CD4-positive, alpha-beta T cell (primary cell): ENCODE data around the gene PAGE5. TPM values are rescaled to one million over a fixed set of nuclear protein-coding genes. Genes with fewer than 3 reads are reported as not detected.
A peak's percentile ranks its signal among the peaks of the same experiment; 100 is the strongest.

Experiments used
- ATAC-seq: fragments of 200-7000 bp; cut with Tn5 transposase; one replicate; pipeline ENCODE4 v1.10.0; 2022; ENCODE audit warnings: mild to moderate bottlenecking; ENCODE audit not compliant: poor library complexity
- CTCF ChIA-PET: fragments of 350-600 bp; sonication (Branson Sonifier 250); formaldehyde crosslinking; loops from one replicate; lab custom pipeline; 2021; ENCODE audit warnings: antibody characterized with exemption, inconsistent platforms; lab: Charles Lee
- POLR2A ChIA-PET: fragments of 350-600 bp; sonication (Branson Sonifier 250); formaldehyde crosslinking; loops from one replicate; lab custom pipeline; 2021; ENCODE audit warnings: antibody characterized with exemption, inconsistent platforms; lab: Charles Lee
- DNase-seq, 14 experiments: peaks; one replicate each; pipeline ENCODE4 v3.0.0-alpha.2; 2013 to 2020; ENCODE audit warnings: mixed read lengths in 2 of 14
- H3K27ac ChIP-seq, 2 donors: one replicate each; pipeline versions ENCODE4 v1.5.1 to v1.7.0; 2013; ENCODE audit warnings: low read length in 2 of 2, low read depth in 1 of 2, mild to moderate bottlenecking in 1 of 2
- H3K27me3 ChIP-seq, 2 experiments: 1 replicate in 1 of 2; 2 replicates in 1 of 2; pipeline versions ENCODE4 v1.6.1 to v1.7.0; 2013; ENCODE audit warnings: low read length in 2 of 2, control low read depth in 1 of 2, mild to moderate bottlenecking in 1 of 2, moderate library complexity in 1 of 2; ENCODE audit not compliant: insufficient read depth in 2 of 2, control insufficient read depth in 1 of 2
- H3K36me3 ChIP-seq: one replicate; pipeline ENCODE4 v1.6.1; 2013; ENCODE audit warnings: low read length, control low read depth; ENCODE audit not compliant: insufficient read depth
- H3K4me1 ChIP-seq: one replicate; pipeline ENCODE4 v1.6.1; 2013; ENCODE audit warnings: low read length, control low read depth; ENCODE audit not compliant: insufficient read depth
- H3K4me3 ChIP-seq: one replicate; pipeline ENCODE4 v1.5.1; 2013; ENCODE audit warnings: mild to moderate bottlenecking, low read length, moderate library complexity
- H3K9me3 ChIP-seq, 2 experiments: 1 replicate in 1 of 2; 2 replicates in 1 of 2; pipeline versions ENCODE4 v1.6.1 to v1.7.0; 2013; ENCODE audit warnings: low read length in 2 of 2, mild to moderate bottlenecking in 2 of 2, control low read depth in 1 of 2, moderate library complexity in 1 of 2; ENCODE audit not compliant: control insufficient read depth in 1 of 2, insufficient read depth in 1 of 2
- H3K27ac Mint-ChIP-seq: one replicate; pipeline ENCODE4 v1.8.0; 2020; ENCODE audit warnings: mixed read lengths
- H3K27me3 Mint-ChIP-seq: one replicate; pipeline ENCODE4 v1.8.0; 2021; ENCODE audit warnings: mixed read lengths
- H3K36me3 Mint-ChIP-seq: one replicate; pipeline ENCODE4 v1.8.0; 2021; ENCODE audit warnings: low read depth, mixed read lengths
- H3K4me1 Mint-ChIP-seq: one replicate; pipeline ENCODE4 v1.8.0; 2021; ENCODE audit warnings: low read depth, mixed read lengths
- H3K4me3 Mint-ChIP-seq: one replicate; pipeline ENCODE4 v1.8.0; 2020; ENCODE audit warnings: mild to moderate bottlenecking, mixed read lengths
- H3K9me3 Mint-ChIP-seq: one replicate; pipeline ENCODE4 v1.8.0; 2020; ENCODE audit warnings: mixed read lengths
- intact Hi-C, 2 experiments: fragments of 100-400 bp; cut with DNase I in 1 of 2; cut with micrococcal nuclease in 1 of 2; formaldehyde crosslinking; loops; one replicate each; pipeline versions ENCODE4 v1.15.1 to v1.9.0; 2023 to 2025; cut with DNase I, micrococcal nuclease
- polyA plus RNA-seq, 2 donors: library from polyadenylated mRNA; unstranded; fragments of 120-200 nt; gene quantifications; one replicate each; pipeline ENCODE4 v1.2.1, GENCODE V29; 2013
- total RNA-seq, 174 experiments: library from RNA in 2 of 174; stranded (reverse) in 2 of 174; gene quantifications; one replicate each; pipeline ENCODE4 v1.2.3 and lab custom pipeline; 2021 to 2026
- TF ChIP-seq, protein P1 (sequence below): fragments of 200-600 bp; IDR thresholded peaks from one replicate; pipeline ENCODE4 v1.8.0; 2022; ENCODE audit warnings: antibody characterized with exemption, mild to moderate bottlenecking

PAGE5 gene, protein sequence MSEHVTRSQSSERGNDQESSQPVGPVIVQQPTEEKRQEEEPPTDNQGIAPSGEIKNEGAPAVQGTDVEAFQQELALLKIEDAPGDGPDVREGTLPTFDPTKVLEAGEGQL
- total RNA-seq (not detected), total RNA-seq (lab: John Stamatoyannopoulos, UW) (0 to 1.5 (median 0.13) reads per million in 172 experiments)
- polyA plus RNA-seq (2013, experiment 1 of 2): 0.56 TPM
- 1.3 TPM for polyA plus RNA-seq (2013, experiment 2 of 2)

DNA sequence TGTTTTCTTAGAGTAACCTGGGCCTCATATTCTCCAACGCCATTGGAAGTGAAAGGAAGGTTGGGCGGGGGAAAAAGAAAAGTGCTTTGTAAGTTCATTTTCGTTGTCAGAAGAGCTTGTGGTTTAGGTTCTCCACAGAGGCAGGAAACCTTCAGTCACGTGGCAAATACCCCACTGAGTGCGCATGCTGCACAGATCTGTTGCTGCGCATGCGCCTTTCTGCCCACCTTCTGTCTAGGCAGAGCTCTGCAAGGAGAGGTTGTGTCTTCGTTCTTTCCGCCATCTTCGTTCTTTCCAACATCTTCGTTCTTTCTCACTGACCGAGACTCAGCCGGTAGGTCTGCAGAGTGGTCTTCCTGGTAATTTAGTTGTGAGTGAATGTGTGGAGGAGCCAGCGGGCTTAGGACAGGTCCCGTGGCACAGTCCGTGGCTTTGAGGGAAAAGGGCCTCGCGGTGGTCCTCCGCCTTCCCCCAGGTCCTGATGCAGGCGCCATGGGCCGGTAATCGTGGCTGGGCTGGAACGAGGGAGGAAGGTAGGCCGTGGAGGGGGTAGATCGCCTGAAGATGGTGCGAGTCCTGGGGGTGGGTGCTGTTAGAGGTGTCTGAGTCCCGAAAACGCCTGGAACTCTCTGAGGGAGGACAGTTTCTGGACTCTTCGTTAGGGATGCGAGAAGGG lies at the start of gene PAGE5:
TSS of gene PAGE5 (plus strand) at position 228 of the 676 bp plus-strand sequence. CDS start 1,037 bp downstream, outside the sequence.
- Histone ChIP-seq H3K9me3 (peaks cover 0 to 8% of the 10 kb centered on the region in 2 experiments), H3K27ac (no peak within 1 kb of the TSS), H3K36me3 (no peaks in the 10 kb centered on the region), H3K4me1 (no peaks in the 10 kb centered on the region), H3K27me3 (no peaks in the 10 kb centered on the region), H3K4me3 (no peak within 1 kb of the TSS)
- H3K27me3 Mint-ChIP-seq: no peaks in the 10 kb centered on the region
- DNase-seq (peak in 4 of 14 experiments; percentile 1 to 26 (median 9)), ATAC-seq (no peak)
- POLR2A ChIA-PET: no interaction called here
- no peak within 1 kb of the TSS for H3K4me3 Mint-ChIP-seq
- H3K9me3 Mint-ChIP-seq: no peaks in the 10 kb centered on the region
- TF ChIP-seq, protein P1, sequence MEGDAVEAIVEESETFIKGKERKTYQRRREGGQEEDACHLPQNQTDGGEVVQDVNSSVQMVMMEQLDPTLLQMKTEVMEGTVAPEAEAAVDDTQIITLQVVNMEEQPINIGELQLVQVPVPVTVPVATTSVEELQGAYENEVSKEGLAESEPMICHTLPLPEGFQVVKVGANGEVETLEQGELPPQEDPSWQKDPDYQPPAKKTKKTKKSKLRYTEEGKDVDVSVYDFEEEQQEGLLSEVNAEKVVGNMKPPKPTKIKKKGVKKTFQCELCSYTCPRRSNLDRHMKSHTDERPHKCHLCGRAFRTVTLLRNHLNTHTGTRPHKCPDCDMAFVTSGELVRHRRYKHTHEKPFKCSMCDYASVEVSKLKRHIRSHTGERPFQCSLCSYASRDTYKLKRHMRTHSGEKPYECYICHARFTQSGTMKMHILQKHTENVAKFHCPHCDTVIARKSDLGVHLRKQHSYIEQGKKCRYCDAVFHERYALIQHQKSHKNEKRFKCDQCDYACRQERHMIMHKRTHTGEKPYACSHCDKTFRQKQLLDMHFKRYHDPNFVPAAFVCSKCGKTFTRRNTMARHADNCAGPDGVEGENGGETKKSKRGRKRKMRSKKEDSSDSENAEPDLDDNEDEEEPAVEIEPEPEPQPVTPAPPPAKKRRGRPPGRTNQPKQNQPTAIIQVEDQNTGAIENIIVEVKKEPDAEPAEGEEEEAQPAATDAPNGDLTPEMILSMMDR: no peak
- no peak within 1 kb of the TSS for H3K27ac Mint-ChIP-seq
- intact Hi-C loops: no loop called here
- no peaks in the 10 kb centered on the region for H3K4me1 Mint-ChIP-seq
- CTCF ChIA-PET: no interaction called here
- no peaks in the 10 kb centered on the region for H3K36me3 Mint-ChIP-seq

DNA sequence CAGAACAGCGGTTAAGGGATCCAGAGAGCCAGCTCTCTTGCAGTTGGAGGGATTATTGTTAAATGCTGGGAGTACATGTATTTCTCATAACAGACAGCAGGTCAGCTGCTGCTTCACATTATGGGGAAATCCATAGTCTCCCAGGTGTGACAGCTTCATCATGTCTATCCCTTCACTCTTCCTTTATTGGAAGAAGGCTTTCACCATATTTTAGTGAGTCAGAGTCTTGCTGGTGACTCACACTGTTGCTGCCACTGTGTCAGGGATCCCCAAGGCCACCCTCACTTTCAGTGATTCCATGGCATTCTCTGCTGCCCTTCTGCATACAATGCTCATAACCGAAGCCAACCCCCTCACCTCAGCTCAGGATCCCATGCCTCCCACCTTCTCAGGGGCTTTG lies 32.9 kb upstream of the PAGE5 start:
- peaks cover 4% of the 10 kb centered on the region for H3K27me3 Mint-ChIP-seq
- no peaks in the 10 kb centered on the region for H3K27me3 ChIP-seq
- no peak for DNase-seq
- H3K4me3 Mint-ChIP-seq: no peak overlapping the region
- H3K9me3 ChIP-seq: no peaks in the 10 kb centered on the region
- POLR2A ChIA-PET: no interaction called here
- H3K36me3 Mint-ChIP-seq: no peaks in the 10 kb centered on the region
- intact Hi-C loops: no loop called here
- no peak for ATAC-seq
- H3K27ac ChIP-seq: no peak overlapping the region
- H3K4me1 ChIP-seq: no peaks in the 10 kb centered on the region
- no peak overlapping the region for H3K27ac Mint-ChIP-seq
- no peaks in the 10 kb centered on the region for H3K4me1 Mint-ChIP-seq
- no peaks in the 10 kb centered on the region for H3K36me3 ChIP-seq
- no peak overlapping the region for H3K4me3 ChIP-seq
- peaks cover 4% of the 10 kb centered on the region for H3K9me3 Mint-ChIP-seq
- TF ChIP-seq, protein P1: no peak
- CTCF ChIA-PET: no interaction called here

DNA sequence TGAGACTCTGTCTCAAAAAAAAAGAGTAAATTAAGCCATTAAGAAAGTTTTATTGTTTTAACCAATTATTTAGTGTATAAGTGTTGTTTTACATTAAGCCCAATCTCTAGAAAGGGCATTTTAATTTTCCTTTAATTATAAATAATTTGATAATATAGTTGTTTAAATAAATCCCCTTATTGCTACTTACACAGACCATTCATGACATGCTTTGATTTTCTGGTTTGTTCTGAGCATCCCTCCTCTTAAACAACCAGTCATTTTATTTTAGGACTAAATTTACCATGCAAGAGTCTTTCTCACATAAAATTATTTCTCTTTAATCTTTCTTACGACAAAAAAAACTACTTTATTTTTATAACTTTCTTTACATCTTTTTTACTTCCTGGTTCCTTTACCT lies 23.5 kb upstream of the PAGE5 start:
- ChIA-PET CTCF (no interaction called here), POLR2A (no interaction called here)
- H3K36me3 Mint-ChIP-seq: no peaks in the 10 kb centered on the region
- H3K9me3 ChIP-seq: no peaks in the 10 kb centered on the region
- peaks cover 2% of the 10 kb centered on the region for H3K9me3 Mint-ChIP-seq
- no peak for DNase-seq
- H3K4me1 ChIP-seq: no peaks in the 10 kb centered on the region
- no peaks in the 10 kb centered on the region for H3K36me3 ChIP-seq
- intact Hi-C loops: no loop called here
- no peak overlapping the region for H3K4me3 ChIP-seq
- H3K27me3 Mint-ChIP-seq: peaks cover 2% of the 10 kb centered on the region
- H3K27ac ChIP-seq: no peak overlapping the region
- no peak overlapping the region for H3K4me3 Mint-ChIP-seq
- no peak for ATAC-seq
- H3K27ac Mint-ChIP-seq: no peak overlapping the region
- TF ChIP-seq, protein P1: no peak
- H3K4me1 Mint-ChIP-seq: no peaks in the 10 kb centered on the region
- no peaks in the 10 kb centered on the region for H3K27me3 ChIP-seq
